K562 (cell line): ENCODE measurements around the gene SPHK2. TPM values are rescaled to one million over a fixed set of nuclear protein-coding genes. Genes with fewer than 3 reads are reported as not detected.

Source experiments
- CBFB ChIP-seq: sonication (generic); formaldehyde crosslinking; IDR thresholded peaks from 2 replicates; pipeline ENCODE4 v1.4.0; 2020; ENCODE audit warnings: mild to moderate bottlenecking, missing genetic modification reagents
- CHCHD3 ChIP-seq: fragments of 250-450 bp; sonication (Bioruptor Pico); IDR thresholded peaks from 2 replicates; pipeline ENCODE4 v2.1.2; 2022; ENCODE audit warnings: mild to moderate bottlenecking
- MXI1 ChIP-seq: IDR thresholded peaks from 2 replicates; pipeline ENCODE4 v1.6.1; 2011; ENCODE audit warnings: low read depth, mild to moderate bottlenecking, improper control_type of control experiment, low read length
- NEUROD1 ChIP-seq: fragments of 150-350 bp; IDR thresholded peaks from 2 replicates; pipeline ENCODE4 v1.6.1; 2014; ENCODE audit warnings: borderline replicate concordance, low read length, low read depth; ENCODE audit not compliant: partially characterized antibody
- PHB ChIP-seq: fragments of 250-450 bp; sonication (Bioruptor Pico); IDR thresholded peaks from 2 replicates; pipeline ENCODE4 v1.5.0; 2021
- THRB ChIP-seq: fragments of 450-650 bp; formaldehyde crosslinking; conservative IDR thresholded peaks from 2 replicates; pipeline ENCODE4 v1.4.0; 2022; ENCODE audit warnings: mild to moderate bottlenecking, missing genetic modification characterization
- ZBTB7A ChIP-seq: IDR thresholded peaks from 2 replicates; pipeline ENCODE4 v1.6.1; 2011; ENCODE audit warnings: low read depth, mild to moderate bottlenecking, low read length, moderate library complexity, borderline replicate concordance; ENCODE audit not compliant: control insufficient read depth
- ZNF124 ChIP-seq: sonication (generic); formaldehyde crosslinking; IDR thresholded peaks from 2 replicates; pipeline ENCODE4 v1.8.1; 2022; ENCODE audit warnings: missing genetic modification reagents
- ZNF134 ChIP-seq: fragments of 250-450 bp; sonication (Bioruptor Pico); conservative IDR thresholded peaks from 2 replicates; pipeline ENCODE4 v1.4.0; 2020
- ZNF584 ChIP-seq: fragments of 200-800 bp; sonication (Bioruptor generic); IDR thresholded peaks from 2 replicates; pipeline ENCODE4 v1.6.1; 2016; ENCODE audit warnings: low read depth, mild to moderate bottlenecking, missing genetic modification characterization, missing compliant biosample characterization
- ZNF830 ChIP-seq: fragments of 250-450 bp; sonication (Bioruptor Pico); IDR thresholded peaks from 2 replicates; pipeline ENCODE4 v1.5.0; 2021; ENCODE audit warnings: mild to moderate bottlenecking
- polyA plus RNA-seq, 8 experiments: library from polyadenylated mRNA; depleted of rRNA in 4 of 8; stranded (reverse) in 5 of 8; unstranded in 3 of 8; fragments of >200 nt; fragmentation: Nextera tagmentation in 2 of 8; fragmentation: Illumina TruSeq in 1 of 8; extraction: Ambion mirVana in 2 of 8; extraction: Trizol in 1 of 8; gene quantifications; 2 replicates each; pipeline versions ENCODE4 v1.2.1 to v1.2.3, GENCODE V29; 2011 to 2014; ENCODE audit warnings: inconsistent platforms in 1 of 8, missing spikeins in 1 of 8
- total RNA-seq, 7 experiments: library from RNA; depleted of rRNA in 6 of 7; stranded (reverse); fragments of >200 nt in 6 of 7; fragmentation: Illumina TruSeq in 2 of 7; extraction: Trizol in 2 of 7; gene quantifications; 2 replicates each; pipeline versions ENCODE4 v1.2.1 to v1.2.3, GENCODE V29; 2011 to 2021; ENCODE audit warnings: low replicate concordance in 1 of 7
- TF ChIP-seq, protein P1 (sequence below), 2 experiments: fragments of 450-650 bp; formaldehyde crosslinking in 1 of 2; IDR thresholded peaks; 2 replicates each; pipeline versions ENCODE4 v1.4.0 to v1.6.1; 2014 to 2020; ENCODE audit warnings: mild to moderate bottlenecking in 2 of 2, borderline replicate concordance in 1 of 2, low read depth in 1 of 2
- TF ChIP-seq, protein P2 (sequence below): IDR thresholded peaks from 2 replicates; pipeline ENCODE4 v1.6.1; 2014; ENCODE audit warnings: antibody characterized with exemption
- TF ChIP-seq, protein P3 (sequence below): sonication (generic); formaldehyde crosslinking; IDR thresholded peaks from 2 replicates; pipeline ENCODE4 v1.8.1; 2023; ENCODE audit warnings: mild to moderate bottlenecking, missing genetic modification reagents

SPHK2 gene
- total and polyA plus RNA-seq, 9 of the 15 experiments (the other 6 are each of a cell fraction or from before 2014, with no cell fraction given) = 0.10 to 15.2 (median 2.9) TPM

DNA sequence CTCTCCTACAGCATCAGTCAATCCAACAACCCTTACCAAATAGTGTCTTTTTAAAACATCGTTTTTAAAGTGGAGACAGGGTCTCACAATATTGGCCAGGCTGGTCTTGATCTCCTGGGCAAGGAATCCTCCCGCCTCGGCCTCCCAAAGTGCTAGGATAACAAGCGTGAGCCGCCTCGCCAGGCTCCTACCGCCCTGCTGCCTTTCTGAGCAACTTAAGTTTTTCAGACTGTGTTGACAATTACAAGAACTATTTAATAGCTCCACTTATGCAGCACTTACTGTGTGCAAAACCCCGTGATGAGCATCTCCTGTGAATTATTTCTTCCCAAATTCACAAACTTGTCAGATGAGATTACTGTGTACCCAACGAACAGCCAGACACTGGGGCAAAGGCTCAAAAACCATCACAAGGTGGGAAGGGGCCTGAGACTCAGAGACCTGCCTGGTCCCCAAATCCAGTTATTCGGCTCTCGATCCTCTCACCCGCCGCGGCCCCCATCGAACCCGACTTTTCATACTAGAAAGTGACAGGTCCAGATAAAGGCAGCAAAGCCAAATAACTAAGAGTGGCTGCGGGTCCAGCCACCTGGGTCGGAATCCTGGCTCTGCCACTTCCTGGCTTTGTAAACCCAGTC, 909 bp upstream of the SPHK2 start (continued):
- TF ChIP-seq, protein P1, sequence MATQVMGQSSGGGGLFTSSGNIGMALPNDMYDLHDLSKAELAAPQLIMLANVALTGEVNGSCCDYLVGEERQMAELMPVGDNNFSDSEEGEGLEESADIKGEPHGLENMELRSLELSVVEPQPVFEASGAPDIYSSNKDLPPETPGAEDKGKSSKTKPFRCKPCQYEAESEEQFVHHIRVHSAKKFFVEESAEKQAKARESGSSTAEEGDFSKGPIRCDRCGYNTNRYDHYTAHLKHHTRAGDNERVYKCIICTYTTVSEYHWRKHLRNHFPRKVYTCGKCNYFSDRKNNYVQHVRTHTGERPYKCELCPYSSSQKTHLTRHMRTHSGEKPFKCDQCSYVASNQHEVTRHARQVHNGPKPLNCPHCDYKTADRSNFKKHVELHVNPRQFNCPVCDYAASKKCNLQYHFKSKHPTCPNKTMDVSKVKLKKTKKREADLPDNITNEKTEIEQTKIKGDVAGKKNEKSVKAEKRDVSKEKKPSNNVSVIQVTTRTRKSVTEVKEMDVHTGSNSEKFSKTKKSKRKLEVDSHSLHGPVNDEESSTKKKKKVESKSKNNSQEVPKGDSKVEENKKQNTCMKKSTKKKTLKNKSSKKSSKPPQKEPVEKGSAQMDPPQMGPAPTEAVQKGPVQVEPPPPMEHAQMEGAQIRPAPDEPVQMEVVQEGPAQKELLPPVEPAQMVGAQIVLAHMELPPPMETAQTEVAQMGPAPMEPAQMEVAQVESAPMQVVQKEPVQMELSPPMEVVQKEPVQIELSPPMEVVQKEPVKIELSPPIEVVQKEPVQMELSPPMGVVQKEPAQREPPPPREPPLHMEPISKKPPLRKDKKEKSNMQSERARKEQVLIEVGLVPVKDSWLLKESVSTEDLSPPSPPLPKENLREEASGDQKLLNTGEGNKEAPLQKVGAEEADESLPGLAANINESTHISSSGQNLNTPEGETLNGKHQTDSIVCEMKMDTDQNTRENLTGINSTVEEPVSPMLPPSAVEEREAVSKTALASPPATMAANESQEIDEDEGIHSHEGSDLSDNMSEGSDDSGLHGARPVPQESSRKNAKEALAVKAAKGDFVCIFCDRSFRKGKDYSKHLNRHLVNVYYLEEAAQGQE (IDR thresholded peaks at IDR 0.05; ENCODE audit: borderline replicate concordance) = no peak
- TF ChIP-seq, protein P1 (CRISPR knock-in tag; IDR thresholded peaks at IDR 0.05; ENCODE audit: low read depth) = no peak
- TF ChIP-seq THRB (CRISPR knock-in tag) (no peak), NEUROD1 (no peak), PHB (no peak), ZNF830 (CRISPR knock-in tag) (no peak), ZBTB7A (no peak), CHCHD3 (CRISPR knock-in tag) (no peak), CBFB (CRISPR knock-in tag) (no peak; the same call in 1 of the 2 replicates), MXI1 (no peak), ZNF584 (CRISPR knock-in tag) (no peak), ZNF124 (CRISPR knock-in tag) (no peak), ZNF134 (CRISPR knock-in tag) (no peak)
- TF ChIP-seq, protein P2, sequence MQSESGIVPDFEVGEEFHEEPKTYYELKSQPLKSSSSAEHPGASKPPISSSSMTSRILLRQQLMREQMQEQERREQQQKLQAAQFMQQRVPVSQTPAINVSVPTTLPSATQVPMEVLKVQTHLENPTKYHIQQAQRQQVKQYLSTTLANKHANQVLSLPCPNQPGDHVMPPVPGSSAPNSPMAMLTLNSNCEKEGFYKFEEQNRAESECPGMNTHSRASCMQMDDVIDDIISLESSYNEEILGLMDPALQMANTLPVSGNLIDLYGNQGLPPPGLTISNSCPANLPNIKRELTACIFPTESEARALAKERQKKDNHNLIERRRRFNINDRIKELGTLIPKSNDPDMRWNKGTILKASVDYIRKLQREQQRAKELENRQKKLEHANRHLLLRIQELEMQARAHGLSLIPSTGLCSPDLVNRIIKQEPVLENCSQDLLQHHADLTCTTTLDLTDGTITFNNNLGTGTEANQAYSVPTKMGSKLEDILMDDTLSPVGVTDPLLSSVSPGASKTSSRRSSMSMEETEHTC = no peak
- TF ChIP-seq, protein P3, sequence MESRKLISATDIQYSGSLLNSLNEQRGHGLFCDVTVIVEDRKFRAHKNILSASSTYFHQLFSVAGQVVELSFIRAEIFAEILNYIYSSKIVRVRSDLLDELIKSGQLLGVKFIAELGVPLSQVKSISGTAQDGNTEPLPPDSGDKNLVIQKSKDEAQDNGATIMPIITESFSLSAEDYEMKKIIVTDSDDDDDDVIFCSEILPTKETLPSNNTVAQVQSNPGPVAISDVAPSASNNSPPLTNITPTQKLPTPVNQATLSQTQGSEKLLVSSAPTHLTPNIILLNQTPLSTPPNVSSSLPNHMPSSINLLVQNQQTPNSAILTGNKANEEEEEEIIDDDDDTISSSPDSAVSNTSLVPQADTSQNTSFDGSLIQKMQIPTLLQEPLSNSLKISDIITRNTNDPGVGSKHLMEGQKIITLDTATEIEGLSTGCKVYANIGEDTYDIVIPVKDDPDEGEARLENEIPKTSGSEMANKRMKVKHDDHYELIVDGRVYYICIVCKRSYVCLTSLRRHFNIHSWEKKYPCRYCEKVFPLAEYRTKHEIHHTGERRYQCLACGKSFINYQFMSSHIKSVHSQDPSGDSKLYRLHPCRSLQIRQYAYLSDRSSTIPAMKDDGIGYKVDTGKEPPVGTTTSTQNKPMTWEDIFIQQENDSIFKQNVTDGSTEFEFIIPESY (CRISPR knock-in tag) = no peak
